ENCODE results near the gene KCNN3.

The KCNN3 gene

GRCh38 chr1:154748405-154748775 is 121.7 kb downstream of the KCNN3 start:
- DNase-seq (ENCODE audit: low read depth in 2 of 2), result no peak

GRCh38 chr1:154747740-154748404 is 122.2 kb downstream of the KCNN3 start:
- peak; percentile 47 to 50 for DNase-seq (ENCODE audit: low read depth in 2 of 2)

DNA sequence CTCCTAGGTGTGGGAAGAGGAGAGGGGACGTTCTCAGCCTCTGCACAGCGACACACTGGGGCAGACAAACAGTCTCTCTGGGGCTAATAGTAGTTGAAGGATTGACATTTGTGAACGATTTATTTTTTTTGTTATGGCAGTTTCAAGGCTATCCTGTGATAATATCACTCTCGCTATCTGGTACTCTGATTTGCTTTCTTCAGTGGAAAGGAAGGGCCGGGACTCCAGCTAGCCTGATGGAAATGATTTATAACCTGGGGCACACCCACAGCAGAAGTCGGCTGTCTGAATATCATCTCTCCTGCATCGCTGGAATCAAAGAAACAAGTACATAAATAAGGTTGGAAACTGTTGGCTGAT is 122.7 kb downstream of the KCNN3 start:
- DNase-seq (ENCODE audit: low read depth in 2 of 2), result no peak

GRCh38 chr1:154746622-154747299 is 123.3 kb downstream of the KCNN3 start:
- DNase-seq (ENCODE audit: low read depth in 2 of 2), result no peak

- DNase-seq (ENCODE audit: low read depth in 2 of 2), result no peak
Measured at GRCh38 chr1:154745750-154746425, 124.2 kb downstream of the KCNN3 start.

DNA sequence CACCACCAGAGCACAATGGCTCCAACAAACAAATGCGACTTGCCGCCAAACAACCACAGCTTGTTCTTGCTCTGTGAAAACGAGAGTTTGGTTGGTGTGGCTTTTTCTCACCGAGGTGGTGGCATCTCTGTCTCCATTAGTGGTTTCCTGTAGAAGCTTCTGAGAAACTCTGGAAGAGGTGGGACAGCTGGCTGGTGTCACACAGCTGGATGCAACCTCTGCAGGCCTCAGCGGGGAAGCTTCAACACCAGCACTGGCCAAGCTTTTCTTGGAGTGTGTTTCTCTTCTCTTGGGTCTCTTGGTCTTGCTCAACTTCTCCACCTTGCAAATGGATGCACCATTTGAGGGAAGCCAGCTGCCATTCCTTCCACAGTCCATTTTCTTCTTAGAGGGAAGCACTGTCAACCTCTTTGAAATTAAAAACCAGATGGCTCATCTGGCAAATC is 124.8 kb downstream of the KCNN3 start:
- peak; percentile 42 for DNase-seq (ENCODE audit: low read depth in 2 of 2)

- no peak for DNase-seq (ENCODE audit: low read depth in 2 of 2)
Measured at GRCh38 chr1:154744352-154745035, 125.6 kb downstream of the KCNN3 start.

DNA sequence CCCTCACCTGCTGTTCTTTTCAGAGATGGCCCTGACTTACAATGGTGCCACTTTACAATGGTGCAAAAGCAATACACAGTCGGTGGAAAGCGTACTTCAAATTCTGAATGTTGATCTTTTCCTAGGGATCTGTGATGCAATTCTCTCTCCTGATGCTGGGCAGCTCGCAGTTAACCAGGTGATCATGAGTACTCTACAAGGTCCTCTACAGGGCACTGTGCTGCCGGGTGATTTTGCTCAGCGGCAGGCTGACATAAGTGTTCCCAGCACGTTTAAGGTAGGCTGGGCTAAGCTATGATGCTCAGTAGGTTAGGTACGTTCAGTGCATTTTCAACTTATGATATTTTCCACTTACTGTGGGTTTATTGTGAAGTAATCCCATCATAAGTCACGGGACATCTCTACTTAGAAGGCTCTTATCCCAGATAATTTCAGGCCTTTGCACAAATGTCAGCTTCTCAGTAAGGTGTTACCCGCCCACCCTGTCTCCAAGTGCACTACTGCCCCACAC is 126.5 kb downstream of the KCNN3 start:
- no peak for DNase-seq (ENCODE audit: low read depth in 2 of 2)

DNA sequence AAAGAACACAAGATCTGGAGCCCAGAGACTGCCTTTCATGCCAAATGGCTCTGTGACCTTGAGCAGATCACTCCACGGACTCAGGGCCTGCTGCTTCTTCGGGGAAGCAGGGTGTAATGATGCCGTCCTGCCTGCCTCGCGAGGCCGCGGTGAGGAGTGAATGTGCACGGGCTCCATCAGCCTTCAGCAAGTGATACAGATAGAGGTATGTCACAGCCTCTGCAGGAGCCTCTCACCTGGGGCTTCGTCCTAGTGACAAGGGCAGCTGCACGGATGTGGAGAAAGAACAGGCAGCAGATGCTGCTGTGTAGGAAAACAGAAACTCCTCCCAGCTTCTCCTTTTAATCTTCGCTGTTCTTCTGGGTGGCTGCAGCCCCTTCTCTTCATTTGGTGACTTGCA is 127.5 kb downstream of the KCNN3 start:
- DNase-seq (ENCODE audit: low read depth in 2 of 2), result no peak

DNA sequence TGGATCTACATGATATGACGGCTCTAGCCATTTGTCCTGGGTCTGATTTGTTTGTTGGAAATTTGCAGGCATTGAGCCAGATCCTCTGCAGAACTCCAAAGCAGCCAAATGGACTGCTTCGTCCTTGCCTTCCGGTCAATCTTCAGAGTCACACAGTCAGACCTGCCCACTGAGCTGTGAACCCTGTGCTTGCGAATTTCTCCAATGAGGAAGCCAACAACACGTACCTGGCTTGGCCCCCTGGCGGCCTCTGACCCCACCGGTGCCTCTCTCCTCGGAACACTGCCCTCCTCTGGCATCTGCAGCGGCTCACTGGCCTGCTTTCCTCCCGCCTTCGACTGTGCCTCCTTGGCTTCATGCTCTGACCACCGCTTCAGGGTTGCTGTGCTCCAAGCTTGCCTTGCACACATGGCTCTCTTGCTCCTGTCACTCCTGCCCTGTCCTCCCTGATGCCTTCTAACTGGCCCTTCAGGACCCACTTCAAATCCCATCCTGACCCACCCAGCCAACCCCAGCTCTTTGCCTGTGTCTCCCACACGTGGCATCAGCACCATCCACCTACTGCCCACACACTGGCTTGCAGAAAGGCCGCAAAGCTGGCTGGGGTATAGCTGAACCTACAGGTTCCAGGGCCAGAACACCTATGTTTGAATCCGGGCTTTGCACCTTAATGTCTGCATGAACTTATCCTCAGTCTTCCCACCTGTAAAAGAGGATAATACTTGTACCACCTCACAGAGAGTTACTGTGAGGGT is 128.2 kb downstream of the KCNN3 start:
- DNase-seq (ENCODE audit: low read depth in 2 of 2), result no peak

DNA sequence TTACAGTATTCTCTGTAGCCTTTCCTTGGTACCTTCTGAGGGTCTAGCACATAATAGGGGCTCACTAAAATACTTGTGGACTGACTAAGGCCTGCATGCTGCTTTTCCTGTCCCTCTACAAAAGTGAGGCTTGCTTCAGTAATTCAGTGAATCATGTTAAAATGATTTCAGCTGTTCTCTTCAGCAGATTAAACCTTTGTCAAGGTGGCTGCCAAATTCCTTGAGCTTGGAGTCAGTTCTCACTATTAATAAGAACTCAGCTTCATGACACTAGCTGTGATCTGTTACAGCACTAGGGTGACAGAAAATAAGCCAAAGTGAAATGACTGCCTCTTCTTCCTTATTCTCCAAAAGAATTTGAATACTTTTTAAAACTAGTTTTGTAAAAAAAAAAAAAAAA is 128.8 kb downstream of the KCNN3 start:
- no peak for DNase-seq (ENCODE audit: low read depth in 2 of 2)

- no peak for DNase-seq (ENCODE audit: low read depth in 2 of 2)
Measured at GRCh38 chr1:154739654-154740053, 130.4 kb downstream of the KCNN3 start.

DNA sequence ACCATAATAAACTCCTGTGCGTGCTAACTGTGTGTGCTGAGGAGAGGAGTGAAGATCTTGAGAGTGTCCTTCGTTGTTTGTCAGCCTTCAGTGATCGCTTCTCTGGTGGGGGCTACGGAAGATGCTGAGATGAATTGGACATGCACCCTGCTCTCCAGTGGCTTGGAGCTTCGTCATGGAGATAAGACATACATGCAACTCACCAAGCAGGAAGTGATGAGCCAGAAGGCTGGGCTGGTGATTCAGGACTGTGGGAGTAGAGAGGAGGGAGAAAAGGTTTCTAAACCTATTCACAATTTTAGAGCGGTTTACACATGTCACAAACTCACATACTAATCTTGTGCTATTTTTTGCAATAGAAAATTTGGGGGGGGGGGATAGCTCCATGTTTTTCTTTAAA is 133.2 kb downstream of the KCNN3 start:
- peak; percentile 52 to 58 for DNase-seq (ENCODE audit: low read depth in 2 of 2)

DNA sequence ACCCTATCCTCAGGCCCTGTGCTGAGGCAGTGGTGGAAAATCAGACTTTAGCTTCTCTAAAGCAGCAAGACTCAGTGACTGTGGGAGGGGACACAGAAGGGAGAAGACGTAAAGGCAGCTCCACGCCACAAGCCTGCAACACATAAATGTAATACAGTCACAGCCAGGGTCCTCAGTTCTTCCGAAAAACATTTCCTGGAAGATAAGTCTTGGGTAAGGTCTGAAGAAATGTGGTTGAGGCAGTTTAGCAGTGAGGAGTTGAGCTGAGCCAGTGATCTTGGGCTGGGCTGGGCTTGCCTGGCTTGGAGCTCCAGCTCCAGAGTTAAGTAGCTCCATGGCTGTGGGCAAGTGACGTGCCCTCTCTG is 134.3 kb downstream of the KCNN3 start:
- DNase-seq (ENCODE audit: low read depth in 2 of 2), result no peak

DNA sequence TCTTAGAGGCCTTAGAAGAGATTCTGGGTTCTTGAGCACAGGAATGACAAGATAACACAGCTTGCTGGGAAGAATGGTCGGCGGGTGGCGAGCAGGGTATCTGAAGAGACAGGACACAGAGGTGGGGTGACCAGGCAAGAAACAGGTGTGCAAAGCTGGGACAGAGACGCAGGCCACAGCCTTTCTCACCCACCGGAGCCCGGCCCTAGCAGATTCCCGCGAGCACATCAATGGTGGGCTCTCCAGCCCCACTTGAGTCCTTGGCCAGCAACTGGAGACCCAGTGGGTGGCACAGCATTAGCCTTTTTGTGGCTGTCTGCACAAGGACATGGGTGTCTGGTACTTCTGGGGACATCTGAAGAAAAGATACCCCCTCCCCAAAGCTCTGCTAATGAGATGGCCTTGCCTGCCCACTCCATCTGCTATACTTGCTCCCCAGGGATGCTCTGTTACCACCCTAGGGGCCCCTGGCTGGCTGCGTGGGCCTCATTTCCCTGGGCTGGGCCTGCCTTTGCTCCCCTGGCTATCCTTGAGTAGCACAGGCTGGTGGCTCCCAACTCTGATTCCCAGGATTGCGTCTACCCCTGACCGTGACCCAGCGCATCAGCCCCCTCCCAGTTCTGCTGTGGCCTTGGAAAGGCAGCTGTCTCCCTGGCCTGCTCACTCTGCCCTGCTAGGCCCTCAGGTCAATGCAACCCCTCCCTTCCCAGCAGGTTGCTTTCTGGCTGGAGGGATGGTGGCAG is 134.8 kb downstream of the KCNN3 start:
- no peak for DNase-seq (ENCODE audit: low read depth in 2 of 2)

DNA sequence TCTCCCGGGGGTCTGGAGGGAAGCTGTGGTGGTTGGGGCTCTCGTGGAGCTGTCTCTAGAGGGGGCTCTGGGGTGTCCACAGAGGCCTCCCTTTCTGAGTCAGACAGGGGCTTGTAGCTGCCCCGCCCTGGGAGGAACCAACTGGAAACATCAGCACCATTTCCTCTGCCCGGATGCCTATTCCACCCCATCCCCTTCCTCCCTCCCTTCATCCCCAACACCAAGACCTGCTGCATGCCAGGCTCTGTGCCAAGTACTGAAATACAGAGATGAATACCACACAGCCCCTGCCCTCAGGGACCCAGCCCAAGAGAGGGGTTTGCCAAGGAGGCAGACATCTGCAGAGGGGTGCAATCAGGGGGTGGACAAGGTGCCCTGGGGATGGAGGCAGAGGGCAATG is 136.5 kb downstream of the KCNN3 start:
- no peak for DNase-seq (ENCODE audit: low read depth in 2 of 2)

DNA sequence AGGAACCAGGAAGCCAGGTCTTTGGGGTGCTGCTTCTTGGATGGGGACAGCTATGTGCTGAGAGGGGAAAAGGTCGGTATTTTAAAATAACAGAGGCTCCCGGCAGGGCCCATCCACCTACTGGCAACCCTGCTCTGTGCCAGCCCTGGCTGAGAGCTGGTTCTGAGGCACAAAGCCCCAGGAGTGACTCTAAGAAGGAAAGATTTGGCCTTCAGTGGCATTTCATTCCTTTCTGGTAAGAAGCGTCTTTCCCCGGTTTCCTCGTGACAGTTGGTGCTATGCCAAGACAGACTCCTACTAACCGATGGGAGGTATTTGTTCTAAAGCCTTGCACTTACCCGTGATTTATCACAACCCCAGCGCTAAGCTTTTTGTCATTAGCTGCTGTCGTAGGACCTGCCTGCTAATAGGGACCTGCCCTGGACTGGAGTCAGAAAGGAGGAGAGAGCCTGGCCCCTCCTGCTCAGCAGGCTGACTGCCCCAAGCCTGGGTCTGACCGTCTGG is 139.0 kb downstream of the KCNN3 start:
- no peak for DNase-seq (ENCODE audit: low read depth in 2 of 2)

DNA sequence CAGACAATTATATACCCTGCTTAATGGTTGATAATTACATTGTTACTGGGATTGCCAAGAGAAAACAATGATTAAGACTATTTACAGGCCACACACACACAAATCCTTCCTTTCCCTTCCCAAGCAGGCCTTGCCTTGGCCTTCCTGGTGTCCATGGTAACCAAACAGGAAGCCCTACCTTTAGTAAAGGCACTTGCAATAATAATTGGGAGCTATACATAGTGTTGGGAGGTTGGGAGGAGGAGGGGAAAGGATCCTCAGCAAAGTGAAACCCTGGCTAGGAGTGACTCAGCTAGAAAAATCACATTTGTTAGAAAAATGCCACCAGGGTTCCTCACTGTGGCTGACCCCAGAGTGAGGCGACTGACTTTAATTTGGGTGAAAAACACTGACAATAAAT is 139.8 kb downstream of the KCNN3 start:
- no peak for DNase-seq (ENCODE audit: low read depth in 2 of 2)

GRCh38 chr1:154729577-154729976 is 140.5 kb downstream of the KCNN3 start:
- DNase-seq (ENCODE audit: low read depth in 2 of 2), result no peak

DNA sequence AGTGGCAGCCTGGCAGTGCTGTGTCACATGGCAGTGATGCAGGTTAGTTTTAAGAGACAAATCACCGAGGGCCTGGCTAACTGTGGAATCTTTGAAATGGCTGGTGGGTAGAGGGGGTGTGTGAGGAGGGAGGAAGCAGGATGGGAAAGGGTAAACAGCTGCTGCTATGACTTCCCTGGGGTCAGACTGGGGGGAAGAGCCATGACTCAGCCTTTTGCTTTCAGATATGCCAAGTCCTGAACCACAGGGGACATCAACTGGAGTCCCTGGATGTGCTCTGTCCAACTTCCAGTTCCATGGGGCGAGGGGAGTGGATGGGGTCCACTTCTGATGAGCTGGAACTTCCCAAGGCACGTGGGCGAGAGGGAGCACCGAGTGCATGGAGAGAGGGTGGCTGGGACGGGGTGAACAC is 141.0 kb downstream of the KCNN3 start:
- DNase-seq (ENCODE audit: low read depth in 2 of 2), result no peak

Measured in stimulated activated CD8-positive, alpha-beta memory T cell treated with anti-CD3 and anti-CD28 coated beads, Interleukin-15, amount 100 ng/mL, for 48 hours (primary cell).